Left hindlimb (tissue), 1 donor: ENCODE measurements around the gene IL1RAPL2.
"Not testable (repeated sequence)": the region's sequence is repeated elsewhere in the genome, so short reads cannot be mapped to it uniquely, and the experiment has no call there.

ENCODE experiments used
- DNase-seq: peaks from one replicate; pipeline ENCODE4 v3.0.0-alpha.2; 2018

IL1RAPL2 gene

DNA sequence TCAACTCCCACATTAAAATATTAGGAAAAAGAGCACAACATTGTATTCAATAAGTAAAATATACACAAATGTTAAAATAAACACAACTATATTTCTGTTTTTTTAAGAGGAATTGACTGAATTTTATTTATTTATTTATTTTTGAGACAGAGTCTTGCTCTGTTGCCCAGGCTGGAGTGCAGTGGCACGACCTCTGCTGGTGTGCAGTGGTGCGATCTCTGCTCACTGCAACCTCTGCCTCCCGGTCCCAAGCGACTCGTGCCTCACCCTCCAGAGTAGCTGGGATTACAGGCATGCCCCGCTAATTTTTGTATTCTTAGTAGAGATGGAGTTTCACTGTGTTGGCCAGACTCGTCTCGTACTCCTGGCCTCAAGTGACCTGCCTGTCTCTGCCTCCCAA, 623.1 kb downstream of the IL1RAPL2 start:
- DNase-seq = no peak

DNA sequence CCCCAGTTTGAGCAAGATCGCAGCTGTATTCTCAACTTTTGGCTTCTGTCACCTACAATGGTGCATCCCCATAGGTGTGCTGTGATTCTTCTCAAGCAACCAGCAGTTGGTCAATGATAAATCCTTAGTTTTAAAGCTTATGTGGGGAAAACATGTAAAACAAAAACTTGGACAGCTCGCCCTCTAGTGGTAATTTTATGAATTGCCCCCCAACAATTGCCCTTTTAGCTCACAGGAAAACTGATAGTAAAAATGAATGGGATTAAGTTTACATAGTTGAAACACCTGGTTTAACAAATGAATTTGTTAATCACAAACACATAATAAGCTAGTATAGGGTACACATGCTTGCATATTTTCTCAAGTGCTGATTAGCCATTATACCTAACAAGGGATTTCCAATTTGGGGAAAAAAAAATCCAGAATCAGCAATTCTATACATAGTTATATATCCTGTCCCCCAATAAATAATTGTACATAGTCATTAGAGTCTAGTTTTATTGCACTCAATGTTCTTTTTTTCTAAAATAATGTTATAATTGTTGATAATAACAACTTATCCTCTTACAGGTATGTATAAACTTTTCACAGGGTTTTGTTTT, 624.4 kb downstream of the IL1RAPL2 start:
- DNase-seq = no peak

DNA sequence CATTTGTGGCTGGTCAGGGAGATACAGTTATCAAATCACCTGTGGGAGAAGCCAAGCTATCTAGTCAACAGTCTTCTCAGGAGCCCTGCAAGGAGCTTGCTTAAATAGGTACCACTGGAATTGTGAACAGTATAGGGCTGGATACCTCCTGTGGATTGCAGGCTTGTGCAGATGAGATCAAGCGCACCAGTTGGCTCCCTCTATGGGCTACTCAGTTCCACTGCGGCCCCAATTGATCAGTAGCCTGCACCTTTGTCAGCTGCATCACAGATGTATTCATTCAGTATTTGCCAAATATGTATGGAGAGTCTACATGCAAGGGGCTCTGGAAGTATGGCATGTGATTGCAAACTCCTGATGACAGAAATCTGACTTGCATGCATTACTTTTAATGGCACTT, 625.9 kb downstream of the IL1RAPL2 start:
- DNase-seq = no peak

DNA sequence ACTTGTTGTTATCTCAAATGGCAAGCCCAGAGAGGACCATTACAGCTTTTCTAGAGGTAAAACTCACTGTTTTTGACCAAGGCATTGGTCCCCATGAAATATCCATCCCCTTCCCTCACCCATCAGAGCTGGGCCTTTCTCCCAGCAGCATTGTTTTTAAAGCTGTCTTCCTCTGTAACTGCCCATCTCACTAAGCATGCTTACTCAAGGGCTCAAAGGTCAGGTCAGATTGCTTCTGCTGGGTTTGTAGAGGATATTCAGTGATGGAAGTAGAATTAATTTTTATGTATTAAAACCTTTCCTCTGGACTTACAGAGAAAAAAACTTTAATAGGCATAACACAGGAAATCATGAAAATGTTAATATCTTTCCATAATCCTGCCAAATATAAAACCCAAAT, 643.4 kb downstream of the IL1RAPL2 start:
- DNase-seq = no peak

DNA sequence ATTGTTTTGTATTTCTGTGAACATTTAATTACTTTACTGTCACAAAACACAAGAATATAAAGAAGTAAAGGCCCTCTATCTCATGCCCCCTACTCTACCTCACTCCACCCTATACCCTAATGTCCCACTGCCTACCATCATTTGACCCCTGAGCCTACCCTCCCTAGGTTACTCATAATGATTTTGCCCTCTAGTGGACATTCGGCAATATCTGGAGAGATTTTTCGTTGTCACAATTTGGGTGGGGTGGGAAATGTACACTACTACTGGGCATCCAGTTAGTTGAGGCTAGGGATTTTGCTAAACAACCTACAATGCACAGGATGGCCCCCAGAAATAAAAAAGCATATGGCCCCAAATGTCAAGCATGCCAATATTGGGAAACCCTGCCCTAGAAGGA, 644.3 kb downstream of the IL1RAPL2 start:
- no peak for DNase-seq

DNA sequence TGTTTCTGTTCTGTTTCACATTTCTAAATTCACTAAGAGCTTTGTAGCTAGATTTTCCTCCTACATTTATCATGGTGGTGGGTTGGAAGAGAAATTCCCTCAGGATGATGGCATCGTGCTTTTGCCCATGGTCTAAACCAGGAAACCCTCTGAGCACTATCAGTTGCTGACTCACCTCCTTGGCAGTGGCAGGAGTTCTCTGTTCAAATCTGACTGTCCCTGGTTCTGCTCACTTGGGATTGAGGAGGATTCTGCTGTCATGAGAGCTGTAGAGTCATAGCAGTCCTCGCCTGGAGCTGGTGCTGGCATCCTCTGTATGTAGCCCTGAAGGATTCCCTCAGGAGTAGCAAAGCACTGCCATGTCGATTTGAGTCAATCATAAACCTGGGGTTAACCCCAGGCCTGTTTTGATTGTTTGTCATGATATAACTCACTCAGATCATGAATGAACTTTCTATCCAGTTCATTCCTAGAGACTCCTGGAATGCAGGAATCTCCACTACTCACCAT, 645.1 kb downstream of the IL1RAPL2 start:
- no peak for DNase-seq

DNA sequence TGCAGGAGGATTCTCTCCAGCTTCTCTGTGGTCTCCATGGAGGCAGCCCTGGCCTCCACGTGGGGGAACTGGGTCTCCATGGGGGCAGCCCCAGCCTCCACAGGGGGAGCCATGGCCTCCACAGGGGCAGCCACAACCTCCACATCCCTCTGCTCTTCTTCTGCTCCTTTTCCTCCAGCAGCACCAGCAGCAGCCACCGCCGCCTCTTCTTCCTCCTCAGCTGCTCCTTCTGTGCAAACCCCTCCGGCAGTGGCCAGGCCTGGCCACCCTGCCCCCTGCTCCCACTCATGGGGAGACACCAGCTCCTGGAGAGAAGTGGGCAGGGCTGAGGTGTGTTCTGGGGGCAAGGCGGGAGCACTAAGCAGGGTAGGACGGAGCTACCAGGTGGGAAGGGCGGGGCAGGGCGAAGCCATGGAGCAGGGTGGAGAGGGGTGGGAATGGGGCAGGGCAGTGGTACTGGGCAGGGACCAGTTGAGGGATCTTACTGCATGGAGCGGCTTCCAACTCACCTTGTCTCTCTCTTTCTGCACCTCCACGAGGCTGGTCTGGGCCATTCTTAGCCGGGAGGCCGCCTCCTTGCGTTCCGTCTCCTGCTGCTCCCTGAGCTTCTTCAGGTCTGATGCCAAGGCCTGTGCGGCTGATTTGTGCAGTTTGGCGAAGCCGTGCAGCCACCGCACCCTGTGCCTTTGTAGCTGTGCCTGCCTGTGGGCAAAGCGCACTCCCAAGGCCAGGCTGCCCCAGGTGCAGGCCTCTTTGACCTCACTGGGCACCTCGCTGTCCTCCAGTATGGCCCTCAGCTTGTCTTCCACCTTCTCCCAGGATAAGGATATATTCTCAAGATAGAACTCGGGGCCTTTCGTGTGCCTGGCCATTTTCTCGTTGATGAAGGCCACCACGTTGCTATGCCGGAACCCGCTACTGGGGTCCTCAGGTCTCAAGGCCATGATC, 653.7 kb downstream of the IL1RAPL2 start:
- no peak for DNase-seq

DNA sequence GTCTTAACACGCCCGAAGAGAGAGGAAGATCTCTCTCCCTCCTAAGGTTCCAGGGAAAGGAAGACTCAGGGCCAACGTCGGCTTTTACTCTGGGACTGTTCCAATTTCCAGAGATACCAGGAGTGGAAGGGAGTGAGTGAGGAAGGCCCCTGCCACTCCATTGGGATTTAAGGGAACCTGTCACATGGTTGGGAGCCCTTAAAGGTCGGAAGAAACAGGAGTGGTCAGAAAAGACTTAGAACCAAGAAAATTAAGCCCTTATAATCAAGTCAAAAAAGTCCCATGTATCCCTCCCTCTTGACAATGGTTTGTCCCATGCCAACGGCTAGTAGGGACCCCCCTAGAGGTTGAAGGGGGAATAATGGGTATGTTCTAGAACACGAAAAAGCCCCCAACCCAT, 654.6 kb downstream of the IL1RAPL2 start, which contains the start of gene TEX13A:
Gene TEX13A (minus strand): TSS at position 59 of the 400 bp plus-strand sequence. CDS start 297 bp downstream, outside the sequence.
- no peak for DNase-seq

DNA sequence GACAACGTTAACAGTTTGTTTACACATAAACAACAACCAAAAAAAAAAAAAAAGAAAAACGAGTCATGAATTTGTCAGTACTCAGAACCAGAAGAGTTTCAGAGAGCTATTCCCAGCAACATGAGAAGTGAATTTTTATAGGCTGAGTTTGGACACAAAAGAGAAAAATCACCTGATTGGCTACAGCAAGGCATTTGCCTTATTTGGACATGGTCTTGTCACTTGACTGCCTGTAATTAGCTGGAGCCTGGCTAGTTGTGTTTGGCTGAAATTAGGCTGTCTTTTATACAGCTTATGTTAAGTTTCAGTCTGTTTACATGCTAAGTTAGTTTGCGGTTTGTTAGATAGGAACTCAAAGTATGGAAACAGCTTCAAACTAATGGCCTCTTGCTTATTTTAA, 655.4 kb downstream of the IL1RAPL2 start:
- DNase-seq = no peak

DNA sequence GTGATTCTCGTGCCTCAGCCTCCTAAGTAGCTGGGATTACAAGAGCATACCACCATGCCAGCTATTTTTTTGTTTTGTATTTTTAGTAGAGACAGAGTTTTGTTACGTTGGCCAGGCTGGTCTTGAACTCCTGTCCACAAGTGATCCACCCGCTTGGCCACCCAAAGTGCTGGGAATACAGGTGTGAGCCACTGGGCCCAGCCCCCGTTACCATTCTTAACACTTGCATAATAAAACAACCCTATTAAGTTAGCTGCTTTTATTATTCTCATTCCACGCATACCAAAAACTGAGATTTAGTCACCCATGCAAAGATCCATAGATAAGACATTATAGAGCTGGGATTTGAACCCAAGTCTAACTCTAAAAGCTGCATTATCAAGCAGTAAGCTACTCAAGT, 660.5 kb downstream of the IL1RAPL2 start:
- DNase-seq = no peak

DNA sequence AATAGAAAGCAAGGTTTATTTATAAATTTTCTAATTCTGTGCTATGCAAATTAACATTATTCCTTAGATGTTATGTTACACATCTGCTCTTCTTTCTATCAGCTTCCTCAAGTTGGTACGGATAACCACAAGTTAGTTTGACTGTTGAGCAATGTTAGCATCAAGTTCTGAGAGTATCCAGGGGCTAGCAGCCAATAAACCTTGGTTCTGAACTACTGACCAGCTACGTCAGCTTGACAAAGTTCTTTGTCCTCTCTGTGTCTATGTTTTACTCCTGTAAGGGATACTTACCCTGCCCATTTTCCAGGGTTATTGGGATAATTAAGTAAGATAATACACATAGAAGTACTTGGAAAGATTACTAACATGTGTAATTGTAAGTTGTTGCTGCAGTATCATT, 662.6 kb downstream of the IL1RAPL2 start:
- DNase-seq = no peak

DNA sequence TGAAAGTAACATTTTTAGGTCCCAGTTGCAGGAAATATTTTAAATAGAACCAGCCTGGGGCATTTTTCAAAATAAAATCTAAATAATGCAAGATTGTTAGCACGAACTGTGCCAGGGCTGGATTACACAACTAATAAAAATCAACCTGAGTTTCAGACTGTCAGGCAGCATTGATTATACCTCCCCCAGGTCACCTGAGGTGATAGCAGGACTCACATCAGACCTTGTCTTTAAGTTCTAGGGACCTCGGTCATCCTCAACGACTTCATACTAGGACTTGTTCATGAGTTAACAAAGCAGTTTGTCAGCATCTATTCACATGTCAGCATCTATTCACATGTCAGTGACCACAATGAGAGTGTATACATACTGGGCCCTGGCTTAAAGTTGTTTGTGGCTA, 663.1 kb downstream of the IL1RAPL2 start:
- DNase-seq = no peak

DNA sequence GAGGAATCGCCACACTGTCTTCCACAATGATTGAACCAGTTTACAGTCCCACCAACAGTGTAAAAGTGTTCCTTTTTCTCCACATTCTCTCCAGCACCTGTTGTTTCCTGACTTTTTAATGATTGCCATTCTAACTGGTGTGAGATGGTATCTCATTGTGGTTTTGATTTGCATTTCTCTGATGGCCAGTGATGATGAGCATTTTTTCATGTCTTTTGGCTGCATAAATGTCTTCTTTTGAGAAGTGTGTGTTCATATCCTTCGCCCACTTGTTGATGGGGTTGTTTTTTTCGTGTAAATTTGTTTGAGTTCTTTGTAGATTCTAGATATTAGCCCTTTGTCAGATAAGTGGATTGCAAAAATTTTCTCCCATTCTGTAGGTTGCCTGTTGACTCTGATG, 671.4 kb downstream of the IL1RAPL2 start:
- DNase-seq = not testable (repeated sequence)

DNA sequence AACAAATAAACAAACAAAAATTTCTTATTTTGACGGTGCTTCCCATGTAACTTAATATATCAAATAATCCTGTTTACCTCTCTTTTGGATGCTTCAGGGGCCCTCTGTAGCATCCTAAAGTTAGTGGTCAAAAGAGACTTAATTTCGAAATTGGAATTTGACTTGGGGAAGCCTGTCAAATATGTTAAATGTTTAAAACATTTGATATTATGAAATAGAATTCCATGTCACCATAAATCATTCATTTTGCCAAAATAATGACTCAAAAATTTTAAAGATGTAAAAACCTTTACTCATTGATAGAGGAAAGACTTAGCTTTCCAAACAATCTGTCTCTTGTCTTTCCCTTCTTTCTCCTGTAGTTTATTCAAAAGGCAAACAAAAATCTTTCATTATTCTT, 675.1 kb downstream of the IL1RAPL2 start:
- DNase-seq = no peak

DNA sequence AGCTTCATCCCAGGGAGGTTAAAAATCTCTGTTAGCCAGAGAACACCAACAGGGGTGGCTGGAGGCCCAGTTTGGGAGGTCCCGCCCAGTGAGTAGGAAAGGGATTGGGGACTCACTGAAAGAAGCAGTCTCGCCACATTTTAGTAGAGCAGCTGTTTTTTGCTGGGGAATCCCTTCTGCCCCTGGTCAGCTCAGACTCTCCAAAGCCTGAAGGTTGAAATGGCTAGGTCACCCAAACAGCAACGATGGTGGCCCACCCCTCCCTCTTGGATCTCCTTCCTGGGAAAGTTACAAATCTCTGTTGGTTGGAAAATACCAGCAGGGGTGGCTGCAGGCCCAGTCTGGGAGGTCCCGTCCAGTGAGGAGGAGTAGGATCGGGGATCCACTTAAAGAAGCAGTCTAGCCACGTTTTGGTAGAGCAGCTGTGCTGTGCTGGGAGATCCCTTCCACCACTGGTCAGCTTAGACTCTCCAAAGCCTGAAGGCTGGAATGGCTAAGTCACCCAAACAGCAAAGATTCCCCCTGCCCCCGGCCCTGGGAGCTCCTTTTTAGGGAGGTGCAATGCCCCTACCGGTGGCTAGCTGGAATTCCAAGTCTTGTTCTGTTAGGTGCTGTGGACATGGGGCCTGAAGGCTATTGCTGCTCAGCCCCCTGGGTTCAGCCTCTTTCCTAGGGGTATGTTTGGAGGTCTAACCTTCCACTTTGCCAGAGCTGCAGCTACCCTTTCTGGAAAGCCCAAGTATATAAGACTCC, 694.5 kb downstream of the IL1RAPL2 start:
- DNase-seq = peak; percentile 27

DNA sequence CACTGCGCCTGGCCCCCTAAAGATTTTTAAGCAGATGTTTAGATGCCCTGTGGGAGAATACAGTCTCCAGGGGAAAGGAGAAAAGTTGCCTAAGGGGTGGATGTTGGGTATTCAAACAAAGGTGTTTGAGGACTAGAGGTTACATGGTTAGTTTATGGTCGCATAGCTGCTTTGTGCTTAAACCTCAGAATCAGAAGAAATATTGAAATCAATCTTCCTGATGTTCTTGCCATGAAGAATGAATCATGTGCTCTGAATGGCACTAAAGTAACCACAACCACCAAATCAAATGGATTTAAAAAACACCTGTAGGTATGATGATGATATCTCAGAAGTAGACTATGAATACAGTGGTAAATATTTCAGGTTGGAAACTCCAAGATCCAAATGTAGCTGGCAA, 697.2 kb downstream of the IL1RAPL2 start:
- DNase-seq = no peak

DNA sequence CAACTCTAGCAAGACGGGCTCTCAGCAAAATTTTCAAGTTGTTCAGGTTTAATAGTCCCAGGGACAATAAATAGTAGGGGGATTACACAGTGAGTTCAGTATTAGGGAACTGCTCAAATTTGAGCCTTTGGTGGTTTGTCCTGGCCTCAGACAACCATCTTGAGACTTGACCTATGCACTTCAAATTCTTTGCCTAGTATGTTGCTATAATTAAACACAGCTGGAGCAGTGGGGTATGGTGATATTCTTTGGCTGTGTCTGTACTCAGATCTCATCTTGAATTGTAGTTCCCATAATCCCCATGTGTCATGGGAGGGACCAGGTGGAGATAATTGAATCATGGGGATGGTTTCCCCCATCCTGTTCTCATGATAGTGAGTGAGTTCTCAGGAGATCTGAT, 697.8 kb downstream of the IL1RAPL2 start:
- no peak for DNase-seq

DNA sequence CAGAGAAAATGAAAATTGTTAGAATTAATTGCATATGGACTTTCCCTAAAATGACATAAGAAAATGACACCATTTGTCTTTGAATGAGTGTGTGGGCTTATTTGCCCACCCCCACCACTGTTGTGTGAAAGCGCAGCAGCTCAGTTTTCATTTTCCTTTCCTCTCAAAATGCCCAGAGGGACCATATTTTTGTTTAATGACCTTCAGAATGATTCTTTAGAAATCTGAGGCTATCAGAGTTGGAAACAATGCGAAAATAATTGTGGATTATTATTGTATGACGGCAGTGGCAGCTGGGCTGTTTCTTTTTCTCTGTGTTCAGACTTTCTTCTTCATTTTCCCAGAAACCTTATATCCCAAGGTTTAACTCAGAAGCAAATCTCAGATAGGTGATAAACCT, 699.1 kb downstream of the IL1RAPL2 start:
- no peak for DNase-seq

DNA sequence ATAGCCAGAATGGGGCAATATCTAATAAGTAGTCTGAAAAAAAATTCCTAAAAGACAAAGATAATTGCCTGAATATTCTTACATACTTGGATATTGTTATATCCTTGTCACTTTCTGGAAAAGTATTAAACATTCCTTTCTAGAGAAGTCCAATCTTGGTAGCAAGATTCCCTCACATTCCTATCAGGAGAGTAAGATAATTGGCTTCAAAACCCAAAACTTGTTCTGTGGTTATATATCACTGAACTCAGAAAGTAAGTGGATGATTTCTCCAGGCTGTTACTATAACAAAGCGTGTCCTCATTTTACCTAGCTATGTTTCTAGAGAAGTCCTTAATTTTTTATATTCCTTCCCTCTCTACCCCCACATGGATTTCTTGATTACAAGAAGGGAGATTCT, 700.5 kb downstream of the IL1RAPL2 start:
- no peak for DNase-seq

DNA sequence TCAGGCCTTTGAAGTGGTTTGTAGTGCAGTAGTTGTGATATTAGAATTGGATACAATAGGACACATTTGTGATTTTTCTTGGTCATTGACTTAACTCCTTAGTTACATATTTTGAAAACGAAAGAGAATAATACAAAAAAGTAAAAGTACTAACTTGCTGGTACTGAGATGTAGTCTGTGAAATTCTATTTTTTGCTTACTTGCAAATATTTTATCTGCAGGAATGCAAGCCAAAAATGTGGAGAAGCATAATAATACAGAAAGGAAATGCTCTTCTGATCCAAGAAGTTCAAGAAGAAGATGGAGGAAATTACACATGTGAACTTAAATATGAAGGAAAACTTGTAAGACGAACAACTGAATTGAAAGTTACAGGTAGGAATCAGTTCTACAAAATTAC, 701.2 kb downstream of the IL1RAPL2 start:
- DNase-seq = no peak

DNA sequence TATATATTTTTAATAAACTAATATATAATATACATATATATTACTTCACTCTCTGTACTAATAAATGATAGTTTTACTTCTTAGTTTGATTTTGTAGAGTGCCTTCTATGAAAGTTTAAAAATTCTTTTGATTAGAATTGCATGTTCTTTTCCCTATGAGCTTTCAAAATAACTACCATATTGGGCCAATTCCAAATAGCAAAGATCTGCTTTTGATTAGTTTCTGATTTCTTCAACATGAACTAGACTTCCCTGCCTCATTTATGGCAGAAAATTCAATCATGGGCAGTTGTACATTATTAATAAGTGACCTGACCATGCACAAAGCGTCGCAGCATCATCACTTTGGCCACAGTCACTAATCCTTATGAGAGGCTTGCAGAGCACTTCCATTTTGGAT, 703.4 kb downstream of the IL1RAPL2 start:
- DNase-seq = no peak

DNA sequence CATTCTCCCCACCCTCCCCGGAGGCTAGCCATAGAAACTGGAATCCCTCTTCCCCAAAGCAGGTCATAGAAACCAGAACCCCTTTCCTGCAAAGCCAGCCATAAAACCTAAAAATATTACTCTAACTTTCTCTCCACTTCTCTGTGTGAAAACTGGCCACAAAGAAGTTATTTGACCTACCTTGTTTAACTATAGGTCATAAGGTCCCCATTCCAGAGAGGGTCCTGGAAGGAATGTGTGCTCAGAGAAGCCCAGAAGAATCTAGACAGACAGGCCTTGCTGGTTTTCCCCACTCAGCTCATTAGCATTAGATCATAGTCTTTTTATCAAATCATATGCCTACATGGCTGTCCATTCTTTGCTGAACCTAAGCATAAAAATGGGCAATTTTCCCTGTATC, 707.3 kb downstream of the IL1RAPL2 start:
- DNase-seq = no peak

DNA sequence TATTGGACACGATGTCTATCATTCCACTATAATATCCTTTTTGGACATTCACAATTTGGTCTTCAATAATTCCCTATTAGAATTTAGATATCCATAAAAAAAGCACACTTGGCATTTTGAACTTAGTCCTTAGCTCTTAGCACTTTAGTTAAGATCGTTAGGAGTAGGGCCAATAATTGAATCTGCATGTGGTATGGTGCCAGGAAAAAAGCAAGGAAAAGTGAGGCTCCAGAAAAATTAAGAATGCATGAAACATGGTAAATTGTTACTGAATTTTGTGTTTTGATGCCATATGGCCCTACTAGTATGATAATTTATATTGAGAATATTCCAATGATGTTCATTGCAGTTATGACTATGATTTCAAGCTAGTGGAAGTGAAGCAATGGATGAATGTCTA, 708.1 kb downstream of the IL1RAPL2 start:
- DNase-seq = no peak
